SU-DHL-6 (cell line): ENCODE measurements around the gene TRIP4.

Experiments used
- EZH2phosphoT487 ChIP-seq: fragments of 200-600 bp; sonication (generic), shearing (Covaris generic); conservative IDR thresholded peaks from 2 replicates; pipeline ENCODE4 v1.6.1; 2018; ENCODE audit warnings: mild to moderate bottlenecking, antibody characterized with exemption, low read length, moderate library complexity, mixed read lengths
- TF ChIP-seq, protein P1 (sequence below): fragments of 200-600 bp; sonication (generic); IDR thresholded peaks from one replicate; pipeline ENCODE4 v1.5.1; 2017; ENCODE audit warnings: antibody characterized with exemption, mild to moderate bottlenecking, low read length, moderate library complexity; ENCODE audit not compliant: insufficient read depth, poor library complexity, severe bottlenecking

DNA sequence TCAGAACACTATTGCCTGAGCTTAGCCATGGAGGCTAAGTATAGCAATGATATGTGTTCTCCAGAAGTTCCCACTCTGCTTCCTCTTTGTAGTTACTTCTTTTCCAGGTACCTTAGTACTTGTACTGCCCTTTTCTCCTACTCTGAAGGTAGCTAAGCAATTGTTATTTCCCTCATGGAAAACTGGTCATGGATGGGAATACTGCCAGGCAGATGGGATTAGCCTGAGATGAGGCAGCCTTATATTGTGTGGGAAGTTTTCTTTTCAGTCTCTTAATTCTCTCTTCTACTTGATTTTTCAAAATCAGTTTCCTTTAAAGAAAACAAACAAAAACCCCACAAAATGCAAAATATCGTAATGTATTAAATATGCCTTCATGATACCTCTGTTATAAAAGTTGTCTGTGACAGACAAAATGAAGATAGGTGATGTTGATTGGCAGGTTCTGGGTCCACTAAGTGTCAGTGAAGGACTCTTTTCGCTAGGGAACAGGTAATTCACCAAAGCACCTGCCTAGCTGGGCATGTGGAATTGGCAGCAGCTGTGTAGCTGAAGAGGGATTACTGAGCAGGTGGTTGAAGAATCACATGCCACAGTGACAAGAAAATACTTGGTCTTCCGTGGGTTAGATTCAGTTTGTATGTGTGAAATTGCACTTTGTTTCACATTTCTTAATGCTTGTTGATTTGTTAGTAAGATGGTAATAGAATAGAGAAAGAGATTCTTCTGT is 76.8 kb downstream of the TRIP4 start:
- TF ChIP-seq, protein P1, sequence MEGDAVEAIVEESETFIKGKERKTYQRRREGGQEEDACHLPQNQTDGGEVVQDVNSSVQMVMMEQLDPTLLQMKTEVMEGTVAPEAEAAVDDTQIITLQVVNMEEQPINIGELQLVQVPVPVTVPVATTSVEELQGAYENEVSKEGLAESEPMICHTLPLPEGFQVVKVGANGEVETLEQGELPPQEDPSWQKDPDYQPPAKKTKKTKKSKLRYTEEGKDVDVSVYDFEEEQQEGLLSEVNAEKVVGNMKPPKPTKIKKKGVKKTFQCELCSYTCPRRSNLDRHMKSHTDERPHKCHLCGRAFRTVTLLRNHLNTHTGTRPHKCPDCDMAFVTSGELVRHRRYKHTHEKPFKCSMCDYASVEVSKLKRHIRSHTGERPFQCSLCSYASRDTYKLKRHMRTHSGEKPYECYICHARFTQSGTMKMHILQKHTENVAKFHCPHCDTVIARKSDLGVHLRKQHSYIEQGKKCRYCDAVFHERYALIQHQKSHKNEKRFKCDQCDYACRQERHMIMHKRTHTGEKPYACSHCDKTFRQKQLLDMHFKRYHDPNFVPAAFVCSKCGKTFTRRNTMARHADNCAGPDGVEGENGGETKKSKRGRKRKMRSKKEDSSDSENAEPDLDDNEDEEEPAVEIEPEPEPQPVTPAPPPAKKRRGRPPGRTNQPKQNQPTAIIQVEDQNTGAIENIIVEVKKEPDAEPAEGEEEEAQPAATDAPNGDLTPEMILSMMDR, result no peak
- TF ChIP-seq EZH2phosphoT487, result no peak
